Skeletal muscle satellite cell (primary cell): ENCODE data around the gene MACC1.
"Not testable (repeated sequence)": the region's sequence is repeated elsewhere in the genome, so short reads cannot be mapped to it uniquely, and the experiment has no call there.

ENCODE experiments used
- H3K27me3 ChIP-seq: 2 replicates; pipeline ENCODE4 v1.7.0; 2013; ENCODE audit warnings: low read length; ENCODE audit not compliant: control insufficient read depth, insufficient read depth
- H3K36me3 ChIP-seq: 2 replicates; pipeline ENCODE4 v1.7.0; 2013; ENCODE audit warnings: mild to moderate bottlenecking, control low read depth, low read length; ENCODE audit not compliant: insufficient read depth
- H3K4me1 ChIP-seq: 2 replicates; pipeline ENCODE4 v1.7.0; 2013; ENCODE audit warnings: low read length; ENCODE audit not compliant: control insufficient read depth, insufficient read depth
- H3K4me2 ChIP-seq: 2 replicates; pipeline ENCODE4 v1.7.0; 2013; ENCODE audit warnings: mild to moderate bottlenecking, low read length
- H3K4me3 ChIP-seq: 2 replicates; pipeline ENCODE4 v1.7.0; 2013; ENCODE audit warnings: low read length
- H3K9ac ChIP-seq: 2 replicates; pipeline ENCODE4 v1.7.0; 2013; ENCODE audit warnings: mild to moderate bottlenecking, low read depth, low read length, moderate library complexity
- H3K9me3 ChIP-seq: replicated peaks from 2 replicates; pipeline ENCODE4 v1.7.0; 2013; ENCODE audit warnings: mild to moderate bottlenecking, control low read depth, low read length

Gene MACC1

GRCh38 chr7:20216406-20217036 is 663 bp downstream of the MACC1 start:
- peaks cover 26% of the 10 kb centered on the region for H3K4me1 ChIP-seq
- no peaks in the 10 kb centered on the region for H3K27me3 ChIP-seq
- H3K9me3 ChIP-seq, result no peaks in the 10 kb centered on the region
- no peak overlapping the region for H3K4me3 ChIP-seq
- no peak overlapping the region for H3K4me2 ChIP-seq
- H3K36me3 ChIP-seq, result no peaks in the 10 kb centered on the region
- H3K9ac ChIP-seq, result no peak overlapping the region

- no peak overlapping the region for H3K4me2 ChIP-seq
- peaks cover 12% of the 10 kb centered on the region for H3K4me1 ChIP-seq
- H3K9me3 ChIP-seq, result no peaks in the 10 kb centered on the region
- H3K36me3 ChIP-seq, result no peaks in the 10 kb centered on the region
- no peaks in the 10 kb centered on the region for H3K27me3 ChIP-seq
- H3K9ac ChIP-seq, result no peak overlapping the region
- no peak overlapping the region for H3K4me3 ChIP-seq
These were observed 2.1 kb downstream of the MACC1 start for GRCh38 chr7:20214921-20215669.

GRCh38 chr7:20214132-20214531 is 3.1 kb downstream of the MACC1 start:
- Histone ChIP-seq H3K4me3 (no peak overlapping the region), H3K4me1 (peaks cover 2% of the 10 kb centered on the region), H3K9ac (no peak overlapping the region), H3K27me3 (no peaks in the 10 kb centered on the region), H3K4me2 (no peak overlapping the region), H3K36me3 (no peaks in the 10 kb centered on the region), H3K9me3 (no peaks in the 10 kb centered on the region)

- Histone ChIP-seq H3K4me3 (no peak overlapping the region), H3K4me2 (no peak overlapping the region), H3K9me3 (no peaks in the 10 kb centered on the region), H3K9ac (no peak overlapping the region), H3K36me3 (no peaks in the 10 kb centered on the region), H3K4me1 (no peaks in the 10 kb centered on the region), H3K27me3 (no peaks in the 10 kb centered on the region)
These were observed 3.8 kb downstream of the MACC1 start for GRCh38 chr7:20213378-20213777.

GRCh38 chr7:20211376-20211775 is 5.8 kb downstream of the MACC1 start:
- no peak overlapping the region for H3K9ac ChIP-seq
- no peaks in the 10 kb centered on the region for H3K36me3 ChIP-seq
- H3K9me3 ChIP-seq, result no peaks in the 10 kb centered on the region
- no peak overlapping the region for H3K4me3 ChIP-seq
- no peaks in the 10 kb centered on the region for H3K4me1 ChIP-seq
- no peaks in the 10 kb centered on the region for H3K27me3 ChIP-seq
- no peak overlapping the region for H3K4me2 ChIP-seq

- H3K27me3 ChIP-seq, result no peaks in the 10 kb centered on the region
- H3K4me2 ChIP-seq, result no peak overlapping the region
- H3K4me3 ChIP-seq, result no peak overlapping the region
- H3K9me3 ChIP-seq, result no peaks in the 10 kb centered on the region
- no peaks in the 10 kb centered on the region for H3K36me3 ChIP-seq
- no peaks in the 10 kb centered on the region for H3K4me1 ChIP-seq
- H3K9ac ChIP-seq, result no peak overlapping the region
These were observed 8.4 kb downstream of the MACC1 start for GRCh38 chr7:20208651-20209307.

GRCh38 chr7:20207811-20208210 is 9.4 kb downstream of the MACC1 start:
- not testable (repeated sequence) for H3K36me3 ChIP-seq, H3K27me3 ChIP-seq, H3K4me1 ChIP-seq, H3K4me2 ChIP-seq, H3K9ac ChIP-seq, H3K4me3 ChIP-seq, H3K9me3 ChIP-seq

- Histone ChIP-seq H3K9me3 (no peaks in the 10 kb centered on the region), H3K9ac (no peak overlapping the region), H3K27me3 (no peaks in the 10 kb centered on the region), H3K36me3 (no peaks in the 10 kb centered on the region), H3K4me2 (no peak overlapping the region), H3K4me1 (no peaks in the 10 kb centered on the region), H3K4me3 (no peak overlapping the region)
These were observed 10.9 kb downstream of the MACC1 start for GRCh38 chr7:20206104-20206896.

GRCh38 chr7:20203316-20203715 is 13.9 kb downstream of the MACC1 start:
- H3K9ac ChIP-seq, result no peak overlapping the region
- no peak overlapping the region for H3K4me3 ChIP-seq
- H3K4me1 ChIP-seq, result peaks cover 11% of the 10 kb centered on the region
- no peaks in the 10 kb centered on the region for H3K9me3 ChIP-seq
- H3K36me3 ChIP-seq, result no peaks in the 10 kb centered on the region
- no peak overlapping the region for H3K4me2 ChIP-seq
- H3K27me3 ChIP-seq, result no peaks in the 10 kb centered on the region

GRCh38 chr7:20201380-20201779 is 15.8 kb downstream of the MACC1 start:
- Histone ChIP-seq H3K4me1 (peaks cover 11% of the 10 kb centered on the region), H3K9ac (no peak overlapping the region), H3K27me3 (no peaks in the 10 kb centered on the region), H3K9me3 (no peaks in the 10 kb centered on the region), H3K4me3 (no peak overlapping the region), H3K36me3 (no peaks in the 10 kb centered on the region), H3K4me2 (no peak overlapping the region)

- no peaks in the 10 kb centered on the region for H3K36me3 ChIP-seq
- H3K9me3 ChIP-seq, result no peaks in the 10 kb centered on the region
- H3K4me3 ChIP-seq, result no peak overlapping the region
- no peak overlapping the region for H3K4me2 ChIP-seq
- peaks cover 11% of the 10 kb centered on the region for H3K4me1 ChIP-seq
- no peak overlapping the region for H3K9ac ChIP-seq
- no peaks in the 10 kb centered on the region for H3K27me3 ChIP-seq
These were observed 16.2 kb downstream of the MACC1 start for GRCh38 chr7:20200971-20201370.
